Panc1 (cell line): ENCODE results near the gene DR1.

Experiments
- CTCF ChIP-seq: fragments of 450-650 bp; IDR thresholded peaks from 2 replicates; pipeline ENCODE4 v1.5.1; 2017; ENCODE audit warnings: mild to moderate bottlenecking
- SIN3A ChIP-seq: IDR thresholded peaks from 2 replicates; pipeline ENCODE4 v1.6.1; 2012; ENCODE audit warnings: low read depth, mild to moderate bottlenecking, low read length, moderate library complexity, borderline replicate concordance; ENCODE audit not compliant: insufficient read depth

- TF ChIP-seq CTCF (no peak), SIN3A (no peak)
These were observed 49.5 kb downstream of the DR1 start for GRCh38 chr1:93395195-93395594.
